22Rv1 (cell line): ENCODE data around the gene SDK1.
A peak's percentile ranks its signal among the peaks of the same experiment; 100 is the strongest.

Source experiments
- H3K27ac ChIP-seq: fragments of 450-650 bp; 2 replicates; pipeline ENCODE4 v1.5.1; 2017
- CTCF ChIP-seq: fragments of 450-650 bp; IDR thresholded peaks from 2 replicates; pipeline ENCODE4 v1.5.1; 2017; ENCODE audit warnings: mild to moderate bottlenecking
- ZFX ChIP-seq: fragments of 450-650 bp; IDR thresholded peaks from 2 replicates; pipeline ENCODE4 v1.6.1; 2017; ENCODE audit warnings: antibody characterized with exemption, borderline replicate concordance

Gene SDK1

GRCh38 chr7:4149645-4150044 is 848.6 kb downstream of the SDK1 start:
- no peak for TF ChIP-seq ZFX
- no peak for TF ChIP-seq CTCF

GRCh38 chr7:4150731-4151130 is 849.7 kb downstream of the SDK1 start:
- no peak overlapping the region for H3K27ac ChIP-seq
- TF ChIP-seq ZFX (no peak), CTCF (no peak)

More at GRCh38 chr7:4149645-4150044, 848.6 kb downstream of the SDK1 start:
- H3K27ac ChIP-seq: no peak overlapping the region

- no peak overlapping the region for H3K27ac ChIP-seq
These were observed 850.5 kb downstream of the SDK1 start for GRCh38 chr7:4151524-4151923.

DNA sequence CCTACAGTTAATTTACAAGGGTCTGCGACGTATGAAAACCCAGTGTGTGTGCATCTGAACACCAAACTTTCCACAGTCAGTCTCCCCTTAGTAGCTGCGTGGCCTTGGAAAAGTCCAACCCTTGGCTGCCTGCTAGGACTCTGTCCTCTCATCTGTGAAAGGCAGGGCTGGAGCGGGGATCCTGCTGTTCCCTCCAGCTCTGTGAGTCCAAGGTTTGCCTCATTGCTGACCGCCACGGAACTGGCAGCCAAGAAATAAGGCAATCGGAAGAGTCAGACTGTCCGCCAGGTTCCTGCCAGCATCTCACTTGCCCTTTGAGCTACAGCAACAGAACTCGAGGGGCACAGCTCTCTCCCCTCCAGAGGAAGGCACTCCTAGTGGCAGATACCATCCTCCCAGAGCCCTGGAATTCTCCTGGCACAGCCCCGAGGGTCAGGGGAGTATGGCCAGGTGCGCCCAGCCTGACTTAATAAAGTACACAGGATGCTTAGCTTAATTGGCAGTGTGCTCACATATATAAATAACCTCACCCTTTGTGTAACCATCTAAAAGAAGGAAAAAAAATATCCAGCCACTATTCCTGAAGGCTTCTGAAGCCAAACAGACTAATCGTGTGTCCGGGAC is 851.0 kb downstream of the SDK1 start:
- no peak for TF ChIP-seq CTCF
- TF ChIP-seq ZFX: no peak
- H3K27ac ChIP-seq: peak overlapping the region; percentile 28; the same call in 1 of the 2 replicates

More at GRCh38 chr7:4151524-4151923, 850.5 kb downstream of the SDK1 start:
- TF ChIP-seq CTCF: no peak
- no peak for TF ChIP-seq ZFX

- TF ChIP-seq ZFX: no peak
- TF ChIP-seq CTCF: no peak
- H3K27ac ChIP-seq: no peak overlapping the region
These were observed 854.0 kb downstream of the SDK1 start for GRCh38 chr7:4154882-4155535.

DNA sequence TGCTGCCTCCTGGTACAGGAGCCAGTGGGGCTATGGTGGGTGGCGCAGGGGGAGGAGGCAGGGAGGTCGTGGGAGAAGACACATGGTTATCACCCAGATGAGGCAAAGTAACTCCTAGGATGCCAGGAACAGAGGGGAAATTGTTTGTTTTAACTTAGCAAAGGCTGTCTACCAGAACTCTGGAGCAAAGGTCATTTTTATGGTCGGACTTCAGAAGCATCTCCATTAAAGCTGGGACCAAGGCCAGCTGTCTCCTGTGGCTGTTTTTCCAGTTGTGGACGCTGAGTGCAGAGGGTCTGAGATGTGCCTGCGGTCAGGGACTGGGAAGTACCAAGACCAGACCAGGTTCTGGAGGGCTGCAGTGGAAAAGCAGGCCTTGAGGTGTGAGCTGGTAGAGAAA is 855.1 kb downstream of the SDK1 start:
- H3K27ac ChIP-seq: no peak overlapping the region

More for the DNA sequence above, 855.1 kb downstream of the SDK1 start:
- no peak for TF ChIP-seq ZFX
- no peak for TF ChIP-seq CTCF
